Ishikawa (cell line): ENCODE results near the gene ADCY9.

Experiments
- CREB1 ChIP-seq: IDR thresholded peaks from 2 replicates; pipeline ENCODE4 v1.6.1; 2012; ENCODE audit warnings: low read depth
- EGR1 ChIP-seq: IDR thresholded peaks from 2 replicates; pipeline ENCODE4 v1.6.1; 2012
- EP300 ChIP-seq: IDR thresholded peaks from 2 replicates; pipeline ENCODE4 v1.6.1; 2012; ENCODE audit warnings: borderline replicate concordance
- FOXM1 ChIP-seq: IDR thresholded peaks from 2 replicates; pipeline ENCODE4 v1.6.1; 2012; ENCODE audit warnings: low read depth, borderline replicate concordance
- RAD21 ChIP-seq: IDR thresholded peaks from 2 replicates; pipeline ENCODE4 v1.6.1; 2012; ENCODE audit warnings: low read depth
- ZBTB7A ChIP-seq: IDR thresholded peaks from 2 replicates; pipeline ENCODE4 v1.6.1; 2012; ENCODE audit warnings: low read depth
- TF ChIP-seq, protein P1 (sequence below): IDR thresholded peaks from 2 replicates; pipeline ENCODE4 v1.6.1; 2012; ENCODE audit warnings: low read depth, mild to moderate bottlenecking

DNA sequence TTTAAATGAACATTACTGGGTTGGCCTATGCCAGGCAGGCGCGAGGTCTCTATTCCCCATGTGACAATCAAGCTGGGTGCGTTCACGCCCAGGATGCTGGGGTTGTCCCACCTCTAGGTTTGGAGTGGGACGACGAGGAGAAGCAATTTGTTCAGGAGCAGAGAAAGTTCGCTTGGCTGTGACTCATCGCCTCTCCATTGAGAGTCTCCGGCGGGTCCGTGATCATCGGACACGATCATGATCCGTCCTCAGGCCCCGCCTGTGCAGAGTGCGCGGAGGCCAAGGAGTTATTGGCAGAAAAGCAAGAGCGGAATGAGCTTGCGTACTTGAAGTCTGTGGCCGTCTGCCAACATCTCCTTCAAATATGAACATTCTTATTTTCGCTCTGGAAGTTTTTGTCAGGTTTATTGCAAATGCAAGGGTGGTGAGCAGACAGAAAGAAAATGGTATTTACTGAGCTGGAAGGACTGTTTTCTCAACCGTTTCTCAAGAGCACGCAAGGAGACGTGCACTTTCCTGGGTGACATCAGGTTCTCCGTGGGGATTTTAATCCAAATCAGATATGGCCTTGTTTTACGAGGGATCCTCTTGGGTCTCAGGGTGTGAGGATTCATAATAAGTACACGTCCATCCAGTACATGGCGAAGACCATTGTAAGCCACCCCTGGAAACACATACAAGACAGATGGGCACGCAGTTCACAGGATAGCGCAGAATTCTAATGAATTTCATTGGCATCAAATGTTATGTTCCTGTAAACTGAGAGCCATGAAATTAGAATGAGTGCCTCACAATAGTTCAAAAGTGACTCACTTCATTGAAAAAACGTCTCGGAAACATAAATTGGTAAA lies 165.7 kb downstream of the ADCY9 start:
- no peak; the same call in 1 of the 2 replicates for TF ChIP-seq EP300
- no peak for TF ChIP-seq EGR1
- TF ChIP-seq, protein P1, sequence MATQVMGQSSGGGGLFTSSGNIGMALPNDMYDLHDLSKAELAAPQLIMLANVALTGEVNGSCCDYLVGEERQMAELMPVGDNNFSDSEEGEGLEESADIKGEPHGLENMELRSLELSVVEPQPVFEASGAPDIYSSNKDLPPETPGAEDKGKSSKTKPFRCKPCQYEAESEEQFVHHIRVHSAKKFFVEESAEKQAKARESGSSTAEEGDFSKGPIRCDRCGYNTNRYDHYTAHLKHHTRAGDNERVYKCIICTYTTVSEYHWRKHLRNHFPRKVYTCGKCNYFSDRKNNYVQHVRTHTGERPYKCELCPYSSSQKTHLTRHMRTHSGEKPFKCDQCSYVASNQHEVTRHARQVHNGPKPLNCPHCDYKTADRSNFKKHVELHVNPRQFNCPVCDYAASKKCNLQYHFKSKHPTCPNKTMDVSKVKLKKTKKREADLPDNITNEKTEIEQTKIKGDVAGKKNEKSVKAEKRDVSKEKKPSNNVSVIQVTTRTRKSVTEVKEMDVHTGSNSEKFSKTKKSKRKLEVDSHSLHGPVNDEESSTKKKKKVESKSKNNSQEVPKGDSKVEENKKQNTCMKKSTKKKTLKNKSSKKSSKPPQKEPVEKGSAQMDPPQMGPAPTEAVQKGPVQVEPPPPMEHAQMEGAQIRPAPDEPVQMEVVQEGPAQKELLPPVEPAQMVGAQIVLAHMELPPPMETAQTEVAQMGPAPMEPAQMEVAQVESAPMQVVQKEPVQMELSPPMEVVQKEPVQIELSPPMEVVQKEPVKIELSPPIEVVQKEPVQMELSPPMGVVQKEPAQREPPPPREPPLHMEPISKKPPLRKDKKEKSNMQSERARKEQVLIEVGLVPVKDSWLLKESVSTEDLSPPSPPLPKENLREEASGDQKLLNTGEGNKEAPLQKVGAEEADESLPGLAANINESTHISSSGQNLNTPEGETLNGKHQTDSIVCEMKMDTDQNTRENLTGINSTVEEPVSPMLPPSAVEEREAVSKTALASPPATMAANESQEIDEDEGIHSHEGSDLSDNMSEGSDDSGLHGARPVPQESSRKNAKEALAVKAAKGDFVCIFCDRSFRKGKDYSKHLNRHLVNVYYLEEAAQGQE = no peak
- no peak for TF ChIP-seq FOXM1
- TF ChIP-seq CREB1 = no peak
- TF ChIP-seq ZBTB7A = no peak
- no peak for TF ChIP-seq RAD21
